Stimulated activated CD4-positive, alpha-beta T cell treated with anti-CD3 and anti-CD28 coated beads, Interleukin-4, amount 100 ng/mL, for 1 hour (primary cell): ENCODE results near the gene KCNK3.
"Not testable (repeated sequence)": the region's sequence is repeated elsewhere in the genome, so short reads cannot be mapped to it uniquely, and the experiment has no call there.

Experiments
- DNase-seq: peaks from one replicate; pipeline ENCODE4 v3.0.0-alpha.2; 2020

KCNK3 gene

DNA sequence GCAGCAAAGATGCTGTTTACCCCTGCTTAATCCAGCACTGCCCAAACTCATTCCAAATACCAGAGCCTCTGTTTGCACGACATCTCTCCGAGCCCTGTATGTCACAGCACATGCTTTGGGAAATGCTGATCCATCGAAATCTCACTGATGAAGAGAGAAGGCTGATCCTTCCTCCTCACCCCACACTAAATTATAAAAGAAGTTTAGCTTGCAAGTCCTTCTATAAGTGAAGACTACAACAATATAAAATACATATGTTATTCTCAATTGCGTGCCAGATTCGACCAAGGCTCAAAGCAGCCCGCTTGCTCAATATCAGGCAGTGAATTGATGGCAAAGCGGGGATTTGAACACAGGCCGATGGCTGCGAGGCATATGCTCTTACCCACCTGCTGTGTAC, 40.9 kb downstream of the KCNK3 start:
- no peak for DNase-seq

DNA sequence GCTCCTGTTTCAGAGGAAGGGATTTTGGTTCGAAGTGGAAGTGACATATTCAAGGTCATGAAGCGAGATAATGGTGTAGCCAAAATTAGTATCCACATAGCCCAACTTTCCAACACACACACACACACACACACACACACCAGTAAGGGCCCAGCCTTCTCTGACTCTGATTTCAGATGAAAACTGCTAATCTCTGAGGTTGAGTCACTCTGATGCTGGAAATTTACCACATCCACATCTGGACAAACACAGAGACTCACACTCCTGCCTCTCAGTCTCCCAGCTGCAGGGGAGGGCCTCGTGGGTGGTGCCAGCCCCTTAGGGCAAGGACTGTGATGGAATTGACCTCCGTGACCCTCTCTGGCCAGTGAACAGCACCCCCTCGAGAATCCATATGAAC, 42.6 kb downstream of the KCNK3 start:
- no peak for DNase-seq

DNA sequence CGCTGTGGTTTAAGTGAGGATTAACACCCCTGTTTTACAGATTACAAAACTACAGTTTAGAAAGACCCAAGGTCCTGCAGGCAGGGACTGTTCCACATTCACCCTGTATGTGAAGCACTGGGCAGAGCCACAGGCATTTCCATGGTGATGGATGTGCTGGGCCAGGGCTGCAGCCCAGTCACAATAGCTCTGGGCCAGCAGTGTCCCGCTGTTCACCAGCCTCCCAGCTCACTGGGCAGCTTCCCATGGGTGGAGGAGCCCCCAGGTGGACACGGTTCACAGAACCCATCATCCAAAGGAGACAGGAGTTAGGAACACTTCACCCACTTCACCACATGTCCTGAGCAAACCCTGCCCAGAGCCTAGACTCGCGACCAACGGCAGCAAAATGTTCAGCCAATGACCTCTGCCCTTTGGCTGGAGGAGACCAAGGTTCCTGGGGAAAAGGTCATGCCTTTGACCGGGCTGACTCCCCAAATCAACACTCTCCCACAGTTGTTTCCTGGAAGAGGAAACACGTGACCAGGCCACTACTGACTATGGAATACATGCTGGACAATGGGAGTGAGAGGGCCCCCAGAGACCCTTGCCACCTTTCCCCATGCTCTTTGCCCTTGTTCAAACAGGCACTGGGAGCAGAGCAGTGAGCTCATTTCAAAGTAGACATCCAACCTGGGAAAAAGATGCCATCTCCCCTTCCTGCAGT, 43.5 kb downstream of the KCNK3 start:
- DNase-seq = no peak

DNA sequence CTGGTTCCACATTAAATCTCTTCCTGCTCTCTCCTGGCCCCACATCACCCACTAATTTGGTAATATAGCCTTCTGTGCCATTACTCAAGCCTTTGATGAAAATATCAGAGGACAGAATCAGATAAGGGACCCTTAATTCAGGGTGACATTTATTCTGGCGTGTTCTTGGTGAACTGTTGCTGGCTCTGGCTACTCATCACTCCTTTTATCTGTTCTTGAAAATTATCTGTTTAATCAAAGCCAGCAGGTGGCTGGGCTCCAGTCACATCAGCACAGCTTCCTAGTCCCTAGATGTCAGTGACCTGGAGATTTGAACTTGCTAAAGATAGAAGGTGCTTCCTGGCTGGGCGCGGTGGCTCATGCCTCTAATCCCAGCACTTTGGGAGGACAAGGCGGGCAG, 44.7 kb downstream of the KCNK3 start:
- DNase-seq = no peak

- no peak for DNase-seq
Observed at GRCh38 chr2:26738481-26738880, 46.0 kb downstream of the KCNK3 start.

- DNase-seq = no peak
Observed at GRCh38 chr2:26739514-26739913, 47.0 kb downstream of the KCNK3 start.

GRCh38 chr2:26740346-26740745, 47.8 kb downstream of the KCNK3 start:
- no peak for DNase-seq

- no peak for DNase-seq
Observed at GRCh38 chr2:26740890-26741302, 48.4 kb downstream of the KCNK3 start.

DNA sequence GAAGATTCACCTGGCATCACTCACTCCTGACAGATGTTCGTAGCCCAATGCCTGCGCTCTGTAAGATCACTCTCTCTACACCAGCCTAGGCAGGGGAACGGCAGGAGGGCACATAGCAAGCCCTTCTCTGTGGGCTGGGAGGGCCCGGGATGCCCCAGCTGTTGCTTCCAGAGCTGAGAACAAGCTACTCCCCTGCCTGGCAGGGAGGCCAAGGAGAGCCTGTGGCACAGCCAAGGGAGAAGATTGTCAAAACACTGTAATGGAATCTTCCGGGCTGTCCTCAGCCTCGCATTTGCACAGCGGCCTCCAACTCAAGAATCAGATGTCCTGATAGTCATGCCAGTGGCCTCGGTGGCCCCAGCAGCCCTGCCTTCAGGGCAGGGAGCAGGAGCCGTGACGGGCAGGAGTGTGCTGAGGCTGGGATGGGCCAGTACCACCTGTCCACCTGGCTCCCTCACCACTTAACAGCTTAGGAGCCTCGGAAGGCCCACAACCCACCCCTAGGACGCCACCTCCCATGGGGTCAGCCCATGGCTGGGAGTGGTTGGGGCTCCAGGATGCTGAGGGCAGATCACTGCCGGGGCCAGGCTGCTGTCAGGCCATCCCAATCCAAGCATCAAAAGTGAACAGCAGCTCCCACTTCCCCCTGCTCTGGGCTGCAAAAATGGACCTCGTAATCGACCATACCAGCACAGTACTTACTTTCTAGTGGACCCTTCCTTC, 49.7 kb downstream of the KCNK3 start:
- no peak for DNase-seq

DNA sequence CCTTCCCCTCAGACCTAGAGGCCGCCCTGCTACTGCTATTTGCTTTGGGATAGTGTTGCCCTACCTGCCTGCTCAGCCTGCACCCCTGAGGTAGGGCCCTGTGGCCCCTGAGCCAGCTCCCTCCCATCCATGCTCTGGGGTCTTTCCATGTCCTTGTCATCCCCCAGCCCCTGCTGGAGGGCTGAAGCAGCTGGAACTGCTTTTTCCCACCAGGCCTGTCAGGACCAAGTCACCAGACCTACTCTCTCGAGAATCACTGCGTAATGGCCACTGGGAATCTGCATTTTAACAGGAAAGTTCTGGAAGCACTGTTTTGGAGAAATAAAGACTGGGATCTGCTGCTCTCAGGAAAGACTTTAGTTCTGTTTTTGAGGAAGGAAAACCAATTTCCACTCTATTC, 51.3 kb downstream of the KCNK3 start:
- no peak for DNase-seq

DNA sequence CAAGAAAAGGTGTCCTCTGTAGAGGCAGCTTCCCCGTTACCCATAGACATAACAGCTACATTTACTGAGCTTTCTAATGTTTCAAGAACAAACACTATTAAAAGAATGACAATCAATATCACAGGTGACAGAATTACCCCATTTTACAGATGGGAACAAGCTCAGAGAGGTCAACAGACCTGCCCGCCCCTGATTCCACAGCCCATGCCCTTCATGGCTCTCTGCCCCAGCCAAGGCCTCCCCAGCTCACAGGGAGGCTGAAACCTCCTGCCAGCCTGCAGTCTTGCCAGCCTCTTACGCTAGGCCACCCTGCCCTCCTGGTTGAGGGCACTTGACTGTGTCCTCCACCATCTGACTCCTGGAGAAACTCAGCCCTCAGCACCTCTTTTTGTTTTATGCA, 52.4 kb downstream of the KCNK3 start:
- DNase-seq = no peak

DNA sequence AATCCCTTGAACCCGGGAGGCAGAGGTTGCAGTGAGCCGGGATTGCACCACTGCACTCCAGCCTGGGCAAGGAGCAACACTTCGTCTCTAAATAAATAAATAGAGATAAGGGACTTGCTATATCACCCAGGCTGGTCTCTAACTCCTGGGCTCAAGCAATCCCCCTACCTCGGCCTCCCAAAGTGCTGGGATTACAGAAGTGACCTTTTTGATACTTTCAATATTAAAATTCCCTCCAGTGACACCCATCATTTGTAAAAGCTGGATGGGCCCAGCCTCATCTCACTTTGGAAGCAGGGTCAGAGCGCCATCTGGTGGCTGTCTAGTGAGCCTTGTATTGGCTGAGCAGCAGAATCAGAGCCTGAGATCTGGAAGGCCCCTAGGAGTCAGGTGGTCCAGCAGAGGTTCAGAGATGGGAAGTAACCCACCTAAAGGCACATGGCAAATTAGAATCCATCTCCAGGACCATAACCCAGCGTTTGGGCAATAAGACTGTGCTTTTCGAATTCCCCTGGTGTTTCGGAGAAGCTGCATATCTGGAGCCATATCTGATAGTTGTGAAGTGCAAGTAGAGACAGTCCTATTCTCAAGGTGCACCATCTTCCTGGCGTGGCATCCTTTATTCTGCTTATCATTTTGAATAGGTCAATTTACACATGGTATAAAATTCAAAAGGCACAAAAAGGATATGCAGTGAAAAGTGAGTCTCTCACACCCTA, 53.2 kb downstream of the KCNK3 start:
- DNase-seq = peak; percentile 81

DNA sequence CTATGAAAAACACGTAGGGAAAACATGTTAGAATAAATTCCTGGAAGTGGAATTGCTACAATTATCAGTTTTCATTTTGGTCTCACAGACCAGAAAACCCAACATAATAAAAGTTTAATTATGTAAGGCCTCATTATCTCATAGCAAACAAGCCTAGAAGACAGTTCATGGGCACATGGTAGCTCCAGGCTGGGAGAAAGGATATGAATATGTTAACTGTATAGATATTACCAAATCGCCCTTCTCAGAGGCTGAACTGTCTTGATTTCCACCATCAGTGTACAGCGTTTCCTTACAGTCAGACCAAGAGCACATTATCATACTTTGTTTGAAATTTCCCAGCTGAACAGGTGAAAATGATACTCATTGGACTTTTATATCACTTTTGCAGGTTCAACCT, 54.4 kb downstream of the KCNK3 start:
- DNase-seq = no peak

GRCh38 chr2:26749787-26750420, 57.4 kb downstream of the KCNK3 start:
- not testable (repeated sequence) for DNase-seq

GRCh38 chr2:26750467-26750866, 57.9 kb downstream of the KCNK3 start:
- DNase-seq = not testable (repeated sequence)

DNA sequence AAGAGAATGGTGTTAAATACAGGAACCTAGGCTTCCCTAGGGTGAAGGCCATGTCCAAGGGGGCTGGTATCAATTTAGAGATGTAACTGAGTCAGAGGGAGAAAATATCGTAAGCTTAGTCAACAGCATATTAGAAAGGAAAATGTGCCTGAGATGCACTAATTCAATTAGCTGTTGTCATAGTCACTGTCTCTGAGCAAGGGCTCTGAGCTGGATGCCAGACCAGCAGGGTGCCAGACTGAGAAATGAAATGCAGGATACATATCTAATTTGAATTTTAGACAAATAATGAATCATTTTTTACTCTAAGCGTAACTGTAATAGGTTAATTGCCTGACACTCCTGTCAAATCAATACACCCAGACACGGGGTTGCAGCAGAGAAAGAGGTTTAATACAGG, 60.1 kb downstream of the KCNK3 start:
- DNase-seq = no peak

GRCh38 chr2:26754539-26754938, 62.0 kb downstream of the KCNK3 start:
- no peak for DNase-seq

DNA sequence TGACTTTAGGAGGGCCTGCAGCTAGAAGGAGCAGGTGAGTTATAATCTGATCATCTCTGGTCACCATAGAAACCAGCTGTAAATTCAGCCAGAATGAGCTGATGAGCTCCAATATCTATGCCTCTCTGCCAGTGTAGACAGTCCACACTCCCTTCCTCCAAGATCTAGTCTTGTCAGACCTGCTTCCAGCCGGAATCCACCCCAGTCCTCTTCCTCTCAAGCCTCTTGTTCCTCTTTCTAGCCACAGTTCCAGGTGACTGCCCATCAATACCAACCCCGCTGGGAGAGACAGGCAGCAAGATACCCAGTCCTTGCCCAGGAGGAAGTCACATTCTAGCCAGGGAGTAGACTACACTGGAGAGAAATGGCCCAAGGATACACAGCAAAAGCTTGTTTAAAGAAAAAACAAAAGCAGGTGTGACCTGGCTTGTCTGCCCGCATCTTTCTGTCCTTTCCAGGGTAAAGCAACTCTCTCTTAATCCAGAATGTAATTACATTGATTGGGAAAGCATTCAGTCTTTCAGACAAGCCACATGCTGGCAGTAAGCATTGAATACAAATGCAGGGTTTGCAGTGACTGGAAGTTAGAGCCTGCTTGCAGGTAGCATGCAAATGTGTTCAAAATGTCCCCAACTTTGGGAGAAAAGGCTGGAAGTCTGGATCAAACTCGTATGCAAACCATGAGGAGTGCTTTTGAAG, 62.6 kb downstream of the KCNK3 start:
- no peak for DNase-seq

GRCh38 chr2:26756337-26756736, 63.8 kb downstream of the KCNK3 start:
- no peak for DNase-seq

DNA sequence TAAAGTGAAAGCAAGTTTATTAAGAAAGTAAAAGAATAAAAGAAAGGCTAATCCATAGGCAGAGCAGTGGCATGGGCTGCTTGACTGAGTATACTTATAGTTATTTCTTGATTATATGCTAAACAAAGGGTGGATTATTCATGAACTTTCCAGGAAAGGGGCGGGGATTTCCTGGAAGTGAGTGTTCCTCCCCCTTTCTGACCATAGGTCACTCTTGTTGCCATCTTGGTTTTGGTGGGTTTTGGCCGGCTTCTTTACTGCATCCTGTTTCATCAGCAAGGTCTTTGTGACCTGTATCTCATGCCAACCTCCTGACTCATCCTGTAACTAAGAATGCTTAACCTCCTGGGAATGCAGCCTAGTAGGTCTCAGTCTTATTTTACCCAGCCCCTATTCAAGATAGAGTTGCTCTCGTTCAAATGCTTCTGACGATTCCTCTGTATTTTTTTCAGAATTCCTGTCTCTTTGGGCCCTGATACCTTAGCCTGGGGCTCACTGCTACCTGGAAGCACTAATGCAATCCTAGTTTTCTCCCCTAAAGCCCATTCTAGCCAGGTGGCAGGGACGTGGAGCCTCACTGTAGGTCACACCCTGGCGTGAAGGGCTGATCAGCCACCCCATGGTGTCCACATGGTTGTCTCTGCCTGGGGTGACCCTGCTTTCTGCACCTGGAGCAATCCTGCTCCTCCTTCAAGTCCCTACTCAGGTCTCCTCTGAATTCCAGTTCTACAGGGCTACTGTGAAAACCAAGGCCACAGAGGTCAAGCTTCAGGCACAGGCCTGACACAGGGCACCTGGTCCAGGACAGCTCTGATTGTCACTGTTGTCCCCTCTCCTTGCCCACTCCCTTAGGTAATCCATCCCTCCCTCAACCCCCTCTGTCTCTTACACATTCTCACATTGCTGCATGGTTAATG, 65.6 kb downstream of the KCNK3 start:
- DNase-seq = no peak

GRCh38 chr2:26758790-26759321, 66.3 kb downstream of the KCNK3 start:
- no peak for DNase-seq

DNA sequence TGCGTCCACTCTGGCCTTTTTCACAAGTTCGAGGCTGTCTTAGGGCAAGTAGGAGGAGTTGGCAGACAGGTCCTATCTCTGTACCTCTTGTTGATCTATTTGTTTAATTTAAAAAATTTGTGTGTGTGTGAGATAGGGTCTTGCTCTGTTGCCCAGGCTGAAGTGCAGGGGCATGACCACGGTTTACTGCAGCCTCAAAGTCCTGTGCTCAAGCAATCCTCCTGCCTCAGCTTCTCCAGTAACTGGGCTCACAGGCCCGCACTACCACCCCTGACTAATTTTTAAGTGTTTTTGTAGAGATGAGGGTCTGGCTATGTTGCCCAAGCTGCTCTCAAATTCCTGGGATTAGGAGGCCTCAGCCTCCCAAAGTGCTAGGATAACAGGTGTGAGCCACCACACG, 67.3 kb downstream of the KCNK3 start:
- no peak for DNase-seq
